ENCODE results near the gene MFSD1. TPM values are rescaled to one million over a fixed set of nuclear protein-coding genes. Genes with fewer than 3 reads are reported as not detected.

The MFSD1 gene
- total and polyA plus RNA-seq, 7 donors, result 25.2 to 58.5 (median 54.1) TPM

GRCh38 chr3:158770741-158771350, 31.0 kb upstream of the MFSD1 start:
- TF ChIP-seq POLR2A (IDR thresholded peaks at IDR 0.05), result no peak
- no peak for TF ChIP-seq EP300 (IDR thresholded peaks at IDR 0.05)
- TF ChIP-seq POLR2AphosphoS5 (IDR thresholded peaks at IDR 0.05), result no peak
- TF ChIP-seq CTCF (IDR thresholded peaks at IDR 0.05), result no peak
- Histone ChIP-seq H3K9me3 (no peaks in the 10 kb centered on the region), H3K4me1 (peaks cover 0 to 98% (median 95%) of the 10 kb centered on the region in 4 donors), H3K36me3 (no peaks in the 10 kb centered on the region), H3K27me3 (no peaks in the 10 kb centered on the region), H3K27ac (peak overlapping the region; percentile 45 to 80 (median 77)), H3K4me3 (no peak overlapping the region)
- intact Hi-C loops (cut with DNase I), result no loop called here
- DNase-seq, result no peak
- 93 to 96% methylated on average over 4 of the region's 4 CpGs for WGBS, 2 donors

GRCh38 chr3:158771577-158771976, 30.3 kb upstream of the MFSD1 start:
- no peaks in the 10 kb centered on the region for H3K36me3 ChIP-seq
- intact Hi-C loops (cut with DNase I), result no loop called here
- no peak overlapping the region for H3K4me3 ChIP-seq
- H3K27me3 ChIP-seq, result no peaks in the 10 kb centered on the region
- peak overlapping the region in 3 of 4 donors; percentile 77 to 80 (median 77) for H3K27ac ChIP-seq
- no peak for TF ChIP-seq POLR2AphosphoS5 (IDR thresholded peaks at IDR 0.05)
- no peak for TF ChIP-seq POLR2A (IDR thresholded peaks at IDR 0.05)
- TF ChIP-seq EP300 (IDR thresholded peaks at IDR 0.05), result no peak
- no peak for TF ChIP-seq CTCF (IDR thresholded peaks at IDR 0.05)
- WGBS, 2 donors, result 40 to 95% methylated on average over 1 of the region's 1 CpG
- H3K4me1 ChIP-seq, result peaks cover 0 to 97% (median 93%) of the 10 kb centered on the region in 4 donors
- no peak for DNase-seq
- no peaks in the 10 kb centered on the region for H3K9me3 ChIP-seq

GRCh38 chr3:158771982-158772381, 29.9 kb upstream of the MFSD1 start:
- TF ChIP-seq POLR2A (IDR thresholded peaks at IDR 0.05) (no peak), EP300 (IDR thresholded peaks at IDR 0.05) (no peak), POLR2AphosphoS5 (IDR thresholded peaks at IDR 0.05) (no peak), CTCF (IDR thresholded peaks at IDR 0.05) (no peak)
- intact Hi-C loops (cut with DNase I), result no loop called here
- Histone ChIP-seq H3K27me3 (no peaks in the 10 kb centered on the region), H3K4me3 (no peak overlapping the region), H3K4me1 (peaks cover 0 to 97% (median 89%) of the 10 kb centered on the region in 4 donors), H3K9me3 (no peaks in the 10 kb centered on the region), H3K27ac (peak overlapping the region in 3 of 4 donors; percentile 77 to 80 (median 77)), H3K36me3 (no peaks in the 10 kb centered on the region)
- DNase-seq, result no peak
- 25 to 65% methylated on average over 3 of the region's 3 CpGs for WGBS, 2 donors

- DNase-seq, result no peak
- TF ChIP-seq POLR2AphosphoS5 (IDR thresholded peaks at IDR 0.05) (no peak), POLR2A (IDR thresholded peaks at IDR 0.05) (no peak), EP300 (IDR thresholded peaks at IDR 0.05) (no peak), CTCF (IDR thresholded peaks at IDR 0.05) (no peak)
- intact Hi-C loops (cut with DNase I), result no loop called here
These were observed 28.7 kb upstream of the MFSD1 start for GRCh38 chr3:158773166-158773565.

More at GRCh38 chr3:158773166-158773565, 28.7 kb upstream of the MFSD1 start:
- peaks cover 0 to 97% (median 87%) of the 10 kb centered on the region in 4 donors for H3K4me1 ChIP-seq
- no peaks in the 10 kb centered on the region for H3K27me3 ChIP-seq
- no peak overlapping the region for H3K4me3 ChIP-seq
- H3K27ac ChIP-seq, result peak overlapping the region in 2 of 4 donors; percentile 56 to 57
- no peaks in the 10 kb centered on the region for H3K9me3 ChIP-seq
- H3K36me3 ChIP-seq, result no peaks in the 10 kb centered on the region
